GM19023 (cell line): ENCODE data around the gene KLLN.
"Not testable (repeated sequence)": the region's sequence is repeated elsewhere in the genome, so short reads cannot be mapped to it uniquely, and the experiment has no call there.

Experiments used
- ATAC-seq: cut with Tn5 transposase; IDR thresholded peaks from one replicate; pipeline ENCODE4 v1.9.1; 2021; ENCODE audit warnings: mild to moderate bottlenecking, moderate library complexity; ENCODE audit not compliant: unreplicated experiment

KLLN gene

DNA sequence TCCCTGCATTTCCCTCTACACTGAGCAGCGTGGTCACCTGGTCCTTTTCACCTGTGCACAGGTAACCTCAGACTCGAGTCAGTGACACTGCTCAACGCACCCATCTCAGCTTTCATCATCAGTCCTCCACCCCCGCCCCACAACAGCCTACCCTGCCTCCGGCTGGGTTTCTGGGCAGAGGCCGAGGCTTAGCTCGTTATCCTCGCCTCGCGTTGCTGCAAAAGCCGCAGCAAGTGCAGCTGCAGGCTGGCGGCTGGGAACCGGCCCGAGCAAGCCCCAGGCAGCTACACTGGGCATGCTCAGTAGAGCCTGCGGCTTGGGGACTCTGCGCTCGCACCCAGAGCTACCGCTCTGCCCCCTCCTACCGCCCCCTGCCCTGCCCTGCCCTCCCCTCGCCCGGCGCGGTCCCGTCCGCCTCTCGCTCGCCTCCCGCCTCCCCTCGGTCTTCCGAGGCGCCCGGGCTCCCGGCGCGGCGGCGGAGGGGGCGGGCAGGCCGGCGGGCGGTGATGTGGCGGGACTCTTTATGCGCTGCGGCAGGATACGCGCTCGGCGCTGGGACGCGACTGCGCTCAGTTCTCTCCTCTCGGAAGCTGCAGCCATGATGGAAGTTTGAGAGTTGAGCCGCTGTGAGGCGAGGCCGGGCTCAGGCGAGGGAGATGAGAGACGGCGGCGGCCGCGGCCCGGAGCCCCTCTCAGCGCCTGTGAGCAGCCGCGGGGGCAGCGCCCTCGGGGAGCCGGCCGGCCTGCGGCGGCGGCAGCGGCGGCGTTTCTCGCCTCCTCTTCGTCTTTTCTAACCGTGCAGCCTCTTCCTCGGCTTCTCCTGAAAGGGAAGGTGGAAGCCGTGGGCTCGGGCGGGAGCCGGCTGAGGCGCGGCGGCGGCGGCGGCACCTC lies at the start of gene KLLN, which contains the start of gene PTEN:
TSS of gene KLLN (minus strand) at position 481 of the 891 bp plus-strand sequence. CDS start 1,046 bp downstream, outside the sequence.
TSS of gene PTEN (plus strand) at position 573 of the 891 bp plus-strand sequence. CDS start 845 bp downstream, outside the sequence.
- peak; percentile 32 for ATAC-seq

GRCh38 chr10:87903396-87903795 lies 40.1 kb upstream of the KLLN start:
- ATAC-seq: not testable (repeated sequence)

- ATAC-seq: not testable (repeated sequence)
Observed at GRCh38 chr10:87897957-87898356, 34.6 kb upstream of the KLLN start.

GRCh38 chr10:87896216-87896615 lies 32.9 kb upstream of the KLLN start:
- ATAC-seq: no peak

- no peak for ATAC-seq
Observed at GRCh38 chr10:87895430-87895829, 32.1 kb upstream of the KLLN start.

GRCh38 chr10:87887548-87888289 lies 24.4 kb upstream of the KLLN start:
- no peak for ATAC-seq

GRCh38 chr10:87887146-87887545 lies 23.8 kb upstream of the KLLN start:
- no peak for ATAC-seq

DNA sequence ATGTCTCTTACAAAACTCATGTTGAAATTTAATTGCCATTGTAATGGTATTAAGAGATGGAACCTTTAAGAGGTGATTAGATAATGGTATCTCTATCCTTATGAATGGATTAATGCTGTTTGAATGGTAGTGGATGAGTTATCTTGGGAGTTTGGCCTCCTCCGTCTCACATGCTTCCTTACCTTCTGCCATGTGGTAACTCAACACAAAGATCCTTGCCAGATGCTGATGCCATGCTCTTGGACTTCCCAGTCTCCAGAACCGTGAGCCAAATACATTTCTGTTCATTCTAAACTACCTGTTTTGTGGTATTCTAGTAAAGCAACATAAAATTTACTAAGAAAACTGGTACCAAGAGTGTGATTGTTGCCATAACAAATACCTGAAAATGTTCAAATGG lies 23.3 kb upstream of the KLLN start:
- no peak for ATAC-seq

DNA sequence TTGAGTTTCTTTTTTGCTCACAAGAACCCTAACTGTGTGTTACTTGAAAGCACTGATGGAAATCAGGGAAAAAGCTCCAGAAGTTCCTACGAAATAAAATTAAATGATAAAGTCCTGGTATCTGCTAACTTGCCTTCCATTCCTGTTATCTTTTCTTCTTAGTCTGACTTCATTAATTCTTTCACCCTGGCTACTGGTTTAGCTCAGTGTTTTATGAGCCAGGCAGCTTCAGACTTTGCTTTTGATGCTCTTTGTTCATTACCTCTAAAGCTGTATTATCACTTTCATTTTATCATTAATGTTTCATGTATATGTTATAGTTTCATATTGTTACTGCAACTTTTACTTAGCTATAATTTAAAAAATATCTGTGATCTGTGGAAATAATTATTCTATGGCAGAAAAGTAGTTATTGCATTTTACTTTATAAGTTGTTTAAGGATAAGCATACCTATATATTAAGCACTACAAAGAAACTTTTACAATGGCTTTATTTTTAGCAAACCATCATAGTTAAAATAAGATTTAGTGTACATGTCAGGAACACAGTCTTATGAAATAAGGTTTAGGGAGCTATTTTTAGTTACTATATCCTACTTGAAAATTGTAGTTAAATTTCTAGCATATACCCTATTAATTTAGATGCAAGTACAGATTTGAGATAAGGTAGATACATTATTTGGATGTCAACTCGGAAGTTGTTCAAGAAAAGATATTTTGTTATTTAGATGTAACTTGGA lies 19.4 kb upstream of the KLLN start:
- no peak for ATAC-seq

- not testable (repeated sequence) for ATAC-seq
Observed at GRCh38 chr10:87881373-87882059, 18.2 kb upstream of the KLLN start.

GRCh38 chr10:87880336-87880735 lies 17.0 kb upstream of the KLLN start:
- no peak for ATAC-seq

GRCh38 chr10:87878664-87879459 lies 15.5 kb upstream of the KLLN start:
- no peak for ATAC-seq

DNA sequence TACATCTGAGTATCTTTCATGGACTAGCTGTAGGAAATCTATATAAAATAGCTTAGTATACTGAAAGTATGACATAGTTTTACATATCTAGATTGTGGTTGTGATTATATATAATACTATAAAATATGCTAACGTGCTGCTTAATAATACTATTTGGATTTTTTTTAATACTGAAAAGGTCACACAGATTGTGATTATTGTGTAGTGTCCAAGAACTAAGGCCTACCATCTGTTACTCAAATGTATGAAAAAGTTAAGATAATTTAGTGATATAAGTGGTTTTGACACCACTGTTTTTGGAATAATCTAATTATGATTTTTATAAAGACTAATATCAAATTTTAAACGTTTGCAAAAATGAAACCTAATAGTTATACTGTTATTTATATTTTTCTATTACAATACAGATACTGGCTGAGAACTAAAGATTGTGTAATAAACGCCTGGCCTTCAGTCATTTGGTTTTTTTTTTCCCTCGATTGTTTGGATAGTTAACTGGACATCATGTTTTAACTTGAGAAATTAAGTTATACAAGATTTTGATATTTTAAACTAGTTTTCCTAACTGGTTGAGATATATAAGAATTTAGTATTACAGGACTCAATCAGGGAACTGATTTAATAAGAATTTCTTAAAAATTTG lies 12.7 kb upstream of the KLLN start:
- no peak for ATAC-seq

- no peak for ATAC-seq
Observed at GRCh38 chr10:87873656-87874055, 10.3 kb upstream of the KLLN start.

DNA sequence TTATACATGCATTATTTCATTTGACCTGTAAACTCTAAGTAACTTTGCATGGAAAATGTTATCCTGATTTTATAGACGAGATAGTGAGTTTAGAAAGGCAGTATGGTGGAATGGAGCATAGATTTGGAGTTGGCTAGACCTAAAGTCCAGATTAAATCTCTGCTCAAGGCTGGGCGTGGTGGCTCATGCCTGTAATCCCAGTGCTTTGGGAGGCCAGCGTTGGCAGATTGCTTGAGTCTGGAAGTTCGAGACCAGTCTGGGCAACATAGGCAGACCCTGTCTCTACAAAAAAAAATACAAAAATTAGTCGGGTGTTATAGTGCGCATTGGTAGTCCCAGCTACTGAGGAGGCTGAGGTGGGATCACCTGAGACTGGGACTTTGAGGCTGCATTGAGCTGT lies 9.5 kb upstream of the KLLN start:
- ATAC-seq: no peak

- no peak for ATAC-seq
Observed at GRCh38 chr10:87869773-87870551, 6.6 kb upstream of the KLLN start.

GRCh38 chr10:87869139-87869538 lies 5.8 kb upstream of the KLLN start:
- not testable (repeated sequence) for ATAC-seq

- no peak for ATAC-seq
Observed at GRCh38 chr10:87868277-87868676, 4.9 kb upstream of the KLLN start.
